Left renal pelvis (tissue), 4 donors: ENCODE data around the gene CAMSAP2. TPM values are rescaled to one million over a fixed set of nuclear protein-coding genes. Genes with fewer than 3 reads are reported as not detected.
A peak's percentile ranks its signal among the peaks of the same experiment; 100 is the strongest.
"Not testable (repeated sequence)": the region's sequence is repeated elsewhere in the genome, so short reads cannot be mapped to it uniquely, and the experiment has no call there.

ENCODE experiments used
- DNase-seq, 4 donors: peaks; one replicate each; pipeline ENCODE4 v3.0.0-alpha.2; 2013; ENCODE audit warnings: low read depth in 4 of 4, low spot score in 3 of 4
- polyA plus RNA-seq, 4 donors: library from polyadenylated mRNA; unstranded; fragments of 120-200 nt; gene quantifications; one replicate each; pipeline ENCODE4 v1.2.1, GENCODE V29; 2013; ENCODE audit not compliant: insufficient read length in 4 of 4

Gene CAMSAP2
- polyA plus RNA-seq, 4 donors: 35.6 to 47.8 (median 38.4) TPM

DNA sequence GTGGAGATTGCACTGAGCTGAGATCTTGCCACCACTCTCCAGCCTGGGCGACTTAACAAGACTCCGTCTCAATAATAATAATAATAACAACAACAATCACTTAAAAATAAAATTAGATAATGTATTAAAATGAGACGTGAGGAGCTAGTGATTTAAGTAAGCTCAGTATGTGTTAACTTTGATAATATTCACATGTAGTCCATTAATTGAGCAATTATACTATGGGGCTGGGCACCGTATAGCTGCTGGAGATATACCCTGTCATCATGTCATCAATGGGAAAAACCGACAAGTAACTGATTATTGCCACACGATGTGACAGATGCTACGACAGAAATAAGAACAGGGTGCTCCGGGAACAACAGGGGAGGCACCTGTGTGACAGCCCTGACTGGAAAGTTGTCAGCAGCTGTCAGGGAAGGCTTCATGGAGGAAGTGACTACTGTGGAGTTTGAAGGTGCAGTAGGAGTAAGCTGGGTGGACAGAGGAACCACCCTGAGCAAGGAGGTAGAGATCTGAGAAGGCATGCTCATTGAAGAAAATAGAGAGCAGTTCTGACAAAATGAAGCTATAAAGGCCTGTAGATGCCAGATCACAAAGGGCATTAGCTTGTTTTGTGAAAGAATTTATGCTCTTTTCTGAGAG lies 924 bp upstream of the CAMSAP2 start:
- DNase-seq: no peak

DNA sequence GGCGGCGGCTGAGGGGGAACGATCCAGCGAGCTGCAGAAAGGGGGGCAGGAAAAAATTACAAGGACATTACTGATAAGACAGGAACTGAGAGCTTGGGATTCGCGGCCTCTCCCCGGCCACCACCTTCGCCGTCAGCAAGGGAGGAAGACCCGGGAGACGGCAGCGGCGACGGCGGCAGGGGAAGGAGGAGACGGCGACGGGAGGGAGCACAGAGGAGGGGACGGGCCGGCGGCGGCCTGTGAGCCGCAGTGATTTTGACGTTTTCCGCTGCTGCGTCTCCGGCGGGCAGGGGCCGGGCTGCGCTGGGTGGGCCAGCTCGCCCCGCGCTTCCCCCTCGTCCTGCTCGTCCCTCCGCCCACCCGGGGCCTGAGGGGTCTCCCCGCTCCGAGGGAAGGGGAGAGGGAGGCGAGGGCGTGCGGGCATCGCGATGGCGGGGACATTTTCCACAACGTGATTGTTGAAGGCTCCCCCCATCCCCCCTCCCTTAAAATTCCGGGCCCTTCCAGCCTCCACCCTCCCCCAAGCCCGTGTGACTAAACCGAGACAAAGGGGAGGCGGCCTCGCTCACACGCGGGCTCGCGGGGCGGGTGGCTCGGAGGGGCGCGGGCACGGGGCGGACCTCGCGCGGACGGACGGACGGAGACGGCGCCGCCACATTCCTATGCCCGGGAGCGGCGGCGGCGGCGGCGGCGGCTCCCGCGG lies 407 bp downstream of the CAMSAP2 start:
- peak; percentile 67 to 73 (median 69) for DNase-seq

DNA sequence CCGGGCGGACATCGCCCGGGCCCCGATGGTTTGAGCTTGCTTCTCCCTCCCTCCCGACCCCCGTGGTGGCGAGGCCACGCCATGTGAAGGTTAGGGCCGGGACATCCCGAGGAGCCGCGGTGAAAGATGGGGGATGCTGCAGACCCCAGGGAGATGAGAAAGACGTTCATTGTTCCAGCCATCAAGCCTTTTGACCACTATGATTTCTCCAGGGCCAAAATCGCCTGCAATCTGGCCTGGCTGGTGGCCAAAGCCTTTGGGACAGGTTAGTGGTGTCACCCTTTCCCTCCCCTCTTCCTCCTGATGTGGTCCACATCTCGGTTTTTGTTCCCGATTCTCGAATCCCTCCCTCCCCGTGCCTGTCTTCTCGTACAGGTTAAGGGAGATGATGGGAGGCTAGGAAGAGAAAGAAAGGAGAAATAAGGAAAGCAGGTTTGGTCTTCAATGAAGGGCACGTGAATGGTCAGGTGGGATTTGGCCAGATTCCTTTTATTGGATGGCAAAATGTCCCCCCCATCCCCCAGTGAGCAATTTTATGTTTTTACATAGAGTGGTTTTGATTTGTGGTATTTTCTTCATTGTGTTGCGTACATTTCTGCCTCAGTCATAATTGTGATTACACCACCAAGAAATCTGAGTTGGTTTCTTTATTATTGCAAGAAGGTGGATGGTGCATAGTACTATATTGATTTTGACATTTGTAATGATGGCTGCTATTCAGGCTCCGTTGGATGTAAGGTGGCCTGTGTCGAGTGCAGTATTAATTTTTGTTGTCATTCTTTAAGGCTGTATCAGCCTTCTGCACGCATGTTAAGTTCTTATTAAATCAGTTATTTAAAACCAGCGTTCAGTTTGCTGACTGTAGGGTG lies 1.2 kb downstream of the CAMSAP2 start:
- peak in 2 of 4 donors; percentile 18 to 31 for DNase-seq

DNA sequence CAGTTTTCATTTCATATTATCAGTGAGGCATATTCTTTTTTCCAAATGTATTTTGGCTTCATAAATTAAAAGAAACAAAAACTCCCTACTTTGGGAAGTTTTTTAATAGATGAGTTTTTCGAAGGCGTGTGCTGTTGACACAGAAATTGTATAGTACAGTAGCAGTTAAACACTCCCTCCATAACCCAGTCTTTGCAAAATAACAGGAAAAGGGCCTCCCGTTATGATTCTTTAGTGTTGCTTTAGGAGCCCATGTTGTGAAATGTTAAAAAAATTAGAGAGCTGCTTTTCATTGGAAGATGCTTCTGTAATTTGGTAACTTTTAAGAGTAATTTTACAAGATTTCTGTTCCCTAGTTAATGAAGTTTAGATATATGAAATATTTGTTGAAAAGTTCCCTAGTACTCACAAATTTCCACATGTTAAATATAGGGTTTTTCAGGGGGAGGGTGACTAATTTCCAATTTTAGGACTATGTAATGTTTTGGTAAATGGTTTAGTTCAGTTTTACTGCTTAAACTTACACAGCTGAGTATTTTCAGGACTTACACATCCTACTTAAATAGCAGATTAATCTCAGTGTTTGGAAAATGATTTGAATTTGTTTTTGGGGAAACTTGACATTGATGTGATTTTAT lies 2.0 kb downstream of the CAMSAP2 start:
- no peak for DNase-seq

DNA sequence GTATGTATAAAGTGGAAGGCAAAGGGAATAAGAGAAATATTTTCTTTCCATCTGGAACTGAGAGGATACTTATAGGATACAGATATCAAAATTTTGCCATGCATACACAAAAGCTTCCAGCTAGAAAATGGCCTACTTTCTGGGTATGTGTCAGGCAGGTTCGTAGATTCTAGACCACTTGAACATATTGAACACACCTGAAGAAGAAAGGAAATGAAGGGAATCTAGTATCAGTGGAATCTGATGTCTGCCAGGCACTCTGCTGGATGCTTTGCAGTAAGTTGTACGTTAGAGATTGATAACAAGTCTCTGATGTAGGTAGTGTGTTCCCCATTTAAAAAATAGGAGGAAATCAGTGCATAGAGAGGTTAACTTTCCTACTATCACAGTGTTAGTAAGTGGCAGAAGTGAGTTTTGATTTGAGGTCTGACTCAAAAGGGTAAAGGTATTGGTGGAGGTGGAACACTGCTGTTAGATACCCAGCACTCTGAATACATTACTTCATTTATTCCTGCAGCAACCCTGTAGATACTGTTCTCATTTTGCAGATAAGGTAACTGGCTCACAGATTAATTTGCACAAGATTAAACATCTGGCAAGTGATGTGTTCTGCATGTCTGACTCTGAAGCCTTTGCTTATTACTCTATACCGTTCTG lies 3.0 kb downstream of the CAMSAP2 start:
- no peak for DNase-seq

DNA sequence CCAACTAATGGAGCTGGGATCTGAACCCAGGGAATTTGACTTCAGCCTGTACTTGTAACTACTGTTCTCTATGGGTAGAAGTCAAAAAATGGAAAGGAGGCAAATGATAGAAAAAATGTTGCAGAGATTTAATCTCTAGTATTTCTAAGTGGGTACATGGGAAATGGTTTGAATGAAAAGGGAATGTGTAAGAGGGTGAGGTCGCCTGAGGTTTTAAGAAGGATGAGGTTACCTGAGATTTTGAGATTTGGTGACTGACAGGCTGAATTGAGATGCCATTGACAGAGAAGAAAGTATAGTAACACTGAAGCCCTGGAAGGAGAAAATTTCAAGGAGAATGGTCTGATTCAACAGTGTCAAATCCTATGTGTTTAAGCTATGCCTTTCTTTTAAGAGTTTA lies 5.5 kb downstream of the CAMSAP2 start:
- DNase-seq: no peak

DNA sequence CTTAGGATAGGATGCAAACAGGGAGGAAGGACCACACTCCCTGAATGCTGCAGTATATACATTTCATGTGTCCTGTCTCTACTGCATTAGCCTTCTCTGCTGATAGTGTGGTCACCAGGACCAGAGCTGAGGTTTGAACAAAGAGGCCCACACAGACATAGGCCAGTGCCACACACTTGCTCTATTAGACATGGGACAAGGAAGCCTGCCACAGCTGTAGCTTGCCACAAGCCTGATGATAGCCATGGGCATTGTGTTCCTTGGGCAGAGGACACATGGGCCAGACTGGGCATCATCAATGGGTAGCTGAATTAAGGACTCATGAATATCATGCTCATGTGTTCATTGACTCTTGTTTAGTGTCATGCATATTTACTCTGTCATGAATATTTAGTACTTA lies 10.4 kb downstream of the CAMSAP2 start:
- DNase-seq: no peak

DNA sequence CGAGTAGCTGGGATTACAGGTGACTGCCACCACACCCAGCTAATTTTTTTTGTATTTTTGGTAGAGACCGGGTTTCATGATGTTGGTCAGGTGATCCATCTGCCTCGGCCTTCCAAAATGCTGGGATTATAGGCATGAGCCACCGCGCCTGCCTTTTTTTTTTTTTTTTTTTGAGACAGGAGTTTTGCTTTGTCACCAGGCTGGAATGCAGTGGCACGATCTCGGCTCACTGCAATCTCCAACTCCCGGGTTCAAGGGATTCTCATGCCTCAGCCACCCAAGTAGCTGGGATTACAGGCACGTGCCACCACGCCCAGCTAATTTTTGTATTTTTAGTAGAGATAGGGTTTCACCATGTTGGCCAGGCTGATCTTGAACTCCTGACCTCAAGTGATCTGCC lies 12.1 kb downstream of the CAMSAP2 start:
- not testable (repeated sequence) for DNase-seq

DNA sequence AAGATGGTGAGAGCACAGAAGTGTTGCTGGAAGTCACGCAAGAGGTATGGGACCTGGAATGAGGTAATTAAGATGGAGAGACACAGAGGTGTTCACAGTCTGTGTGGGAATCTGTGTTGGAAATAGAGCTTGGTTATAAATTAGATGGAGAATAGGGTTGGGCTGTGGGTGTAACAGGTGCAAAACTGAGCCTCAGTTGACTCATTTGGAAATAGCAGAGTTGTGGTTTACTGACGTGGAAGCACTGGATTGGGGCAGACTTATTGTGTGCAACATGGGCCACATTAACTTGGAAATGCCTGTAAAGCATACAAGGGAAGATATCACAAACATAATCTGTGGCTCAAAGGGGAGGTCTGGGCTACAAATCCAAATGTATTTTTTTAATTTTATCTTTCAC lies 13.0 kb downstream of the CAMSAP2 start:
- no peak for DNase-seq

DNA sequence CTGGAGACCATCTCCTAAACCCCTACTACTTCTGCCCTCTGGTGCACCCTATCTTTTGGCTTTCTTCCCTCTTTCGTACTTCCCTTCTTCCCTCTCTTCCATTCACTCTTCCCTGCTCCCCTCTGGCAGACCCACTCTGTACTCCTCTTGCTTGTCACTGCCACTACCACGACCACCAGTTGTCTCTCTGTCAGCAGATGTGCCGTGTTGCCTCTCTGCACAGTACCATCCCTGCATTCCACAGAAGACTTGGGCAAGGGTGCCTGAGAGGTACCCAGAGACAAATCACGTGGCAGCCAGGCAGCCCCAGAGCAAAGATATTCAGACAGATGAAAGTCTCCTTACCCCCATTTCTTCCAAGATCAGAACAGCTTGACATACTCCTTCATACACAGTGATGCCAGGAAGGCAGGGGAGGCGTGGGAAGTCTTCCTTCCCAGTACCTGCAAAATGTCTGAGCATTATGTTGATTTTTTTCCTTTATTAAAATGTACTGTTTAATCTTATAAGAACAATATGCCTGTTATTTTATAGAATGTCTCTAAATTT lies 15.0 kb downstream of the CAMSAP2 start:
- no peak for DNase-seq

DNA sequence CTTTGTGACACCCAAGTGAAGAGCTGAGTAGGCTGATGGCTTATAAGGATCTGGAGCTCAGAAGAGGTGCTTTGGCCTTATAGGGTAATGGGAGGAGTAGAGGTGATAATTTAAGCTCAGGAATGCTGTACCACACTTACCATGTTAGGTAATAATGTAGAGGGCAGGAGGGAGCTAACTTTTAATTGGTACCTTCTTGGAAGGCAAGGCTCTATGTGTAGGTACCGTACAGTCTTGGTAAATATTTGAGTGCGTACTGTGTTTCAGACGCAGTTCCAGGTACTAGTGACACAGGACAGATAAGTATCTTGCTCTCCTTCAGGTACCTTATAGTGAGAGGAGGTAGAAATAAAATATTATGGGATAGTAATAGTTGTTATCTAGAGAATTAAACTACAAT lies 16.8 kb downstream of the CAMSAP2 start:
- DNase-seq: no peak

DNA sequence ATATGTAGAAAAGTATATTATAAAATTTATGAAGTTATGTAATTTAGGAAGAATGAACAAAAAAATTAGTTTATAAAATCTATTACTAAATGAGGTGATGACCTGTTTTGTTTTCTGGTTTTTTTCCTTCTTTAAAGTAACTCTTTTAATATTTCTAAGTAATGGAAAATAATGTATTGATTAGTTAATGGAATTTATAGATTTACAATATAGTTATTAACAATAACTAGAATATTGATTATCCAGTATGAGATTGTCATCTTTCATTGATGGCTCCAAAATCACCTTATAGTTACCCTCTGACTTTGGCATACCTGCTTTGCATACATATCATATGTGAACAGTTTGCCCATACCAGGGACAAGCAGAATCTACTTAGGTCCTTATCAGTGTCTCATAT lies 23.4 kb downstream of the CAMSAP2 start:
- DNase-seq: no peak

DNA sequence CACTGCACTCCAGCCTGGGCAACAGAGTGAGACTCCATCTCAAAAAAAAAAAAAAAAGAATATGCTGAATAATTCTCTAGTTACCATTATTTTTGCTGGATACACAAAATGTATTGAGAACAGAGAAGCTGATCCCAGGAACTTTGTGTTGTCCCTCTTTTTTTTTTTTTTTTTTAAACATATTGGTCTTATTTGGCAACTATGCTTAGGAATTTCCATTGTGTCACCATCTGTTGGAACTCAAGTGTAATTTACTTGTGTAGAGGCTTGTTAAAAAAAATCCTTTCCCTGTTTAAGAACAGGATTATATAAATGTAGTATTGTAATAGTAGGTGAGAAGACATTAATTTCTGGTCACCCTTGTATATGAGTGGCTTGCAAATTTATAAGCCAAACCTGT lies 28.6 kb downstream of the CAMSAP2 start:
- no peak for DNase-seq

DNA sequence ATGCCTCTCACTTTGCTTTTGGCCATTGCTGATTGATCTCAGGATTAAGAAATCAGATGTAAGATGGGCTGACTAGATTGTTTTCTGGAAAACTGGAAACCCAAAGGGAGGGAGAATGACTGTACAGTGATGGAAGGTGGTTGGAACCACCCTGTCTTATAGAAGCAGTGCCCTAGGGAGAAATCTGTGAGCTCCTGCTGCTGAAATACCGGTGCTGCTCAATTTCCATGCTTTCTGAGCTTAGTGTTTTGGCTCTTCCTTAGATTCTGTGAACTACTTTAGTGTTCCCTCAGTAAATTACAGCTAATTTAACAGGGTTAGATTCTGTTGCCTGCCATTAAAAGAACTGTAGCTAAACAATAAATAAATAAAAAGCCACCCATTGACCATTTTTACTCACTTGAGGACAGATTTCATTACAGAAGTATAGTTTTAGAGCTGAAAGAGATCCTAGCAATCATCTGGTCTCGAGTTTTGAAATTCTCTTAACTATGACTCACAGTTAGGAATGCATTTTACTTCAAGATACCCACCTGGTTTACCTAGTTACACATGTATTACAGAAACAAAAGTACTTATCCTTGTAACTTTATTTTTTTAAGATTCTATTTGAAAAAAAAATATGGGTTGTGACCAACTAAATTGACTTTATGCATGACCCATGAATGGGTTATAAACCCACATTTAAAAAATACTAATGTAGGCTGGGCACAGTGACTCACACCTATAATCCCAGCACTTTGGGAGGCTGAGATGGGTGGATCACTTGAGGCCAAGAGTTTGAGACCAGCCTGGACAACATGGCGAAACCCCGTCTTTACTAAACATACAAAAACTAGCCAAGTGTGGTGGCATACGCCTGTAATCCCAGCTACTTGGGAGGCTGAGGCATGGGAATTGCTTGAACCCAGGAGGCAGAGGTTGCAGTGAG lies 33.2 kb downstream of the CAMSAP2 start:
- no peak for DNase-seq

DNA sequence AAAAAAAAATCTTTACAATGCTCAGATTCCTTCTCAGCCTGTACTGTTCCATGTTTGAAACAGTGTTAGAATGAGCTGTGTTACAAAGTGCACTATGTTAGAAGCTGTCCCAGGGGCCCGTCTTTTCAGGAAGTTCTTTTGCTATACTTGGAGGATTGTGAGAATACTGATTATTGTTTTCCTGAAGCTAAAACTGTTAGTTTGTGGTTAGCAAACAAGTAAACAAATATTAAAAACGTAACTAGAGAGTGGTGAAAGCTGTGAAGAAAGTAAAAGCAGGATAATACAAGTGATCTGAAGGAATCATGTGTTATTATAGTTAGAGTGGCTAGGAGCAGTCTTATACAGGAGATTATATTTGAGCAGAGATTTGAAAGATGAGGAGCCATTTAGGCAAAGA lies 35.6 kb downstream of the CAMSAP2 start:
- no peak for DNase-seq

DNA sequence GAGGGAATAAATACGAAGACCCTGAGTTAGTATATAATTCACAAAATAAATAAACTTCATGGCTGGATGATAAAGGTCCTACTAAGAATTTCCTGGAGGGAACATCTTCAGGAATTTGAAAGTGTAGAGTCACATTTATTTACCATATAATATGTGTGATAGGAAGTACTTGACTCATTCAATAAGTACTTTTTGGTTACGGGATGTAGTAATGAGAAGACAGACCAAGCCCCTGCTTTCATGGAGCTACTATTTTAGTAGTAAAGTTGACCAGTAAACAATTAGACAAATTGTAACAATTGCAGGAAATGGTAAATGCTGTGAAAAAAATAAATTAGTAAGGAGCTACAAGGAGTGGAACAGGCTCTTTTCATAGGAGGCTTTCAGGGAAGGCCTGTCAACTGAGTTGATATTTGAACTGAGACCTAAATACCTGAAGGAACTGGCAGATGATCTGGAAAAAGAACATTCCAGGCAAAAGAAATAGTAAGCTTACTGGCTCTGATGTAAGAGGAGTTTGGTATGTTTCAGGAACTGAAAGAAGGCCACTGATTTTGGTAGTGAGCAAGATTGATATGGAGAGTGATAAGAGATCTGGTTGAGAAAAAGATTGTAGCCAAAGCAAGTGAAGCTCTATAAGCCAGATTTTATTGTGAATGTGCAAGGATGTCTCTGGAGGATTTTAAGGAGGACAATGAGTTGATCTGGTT lies 36.2 kb downstream of the CAMSAP2 start:
- no peak for DNase-seq

DNA sequence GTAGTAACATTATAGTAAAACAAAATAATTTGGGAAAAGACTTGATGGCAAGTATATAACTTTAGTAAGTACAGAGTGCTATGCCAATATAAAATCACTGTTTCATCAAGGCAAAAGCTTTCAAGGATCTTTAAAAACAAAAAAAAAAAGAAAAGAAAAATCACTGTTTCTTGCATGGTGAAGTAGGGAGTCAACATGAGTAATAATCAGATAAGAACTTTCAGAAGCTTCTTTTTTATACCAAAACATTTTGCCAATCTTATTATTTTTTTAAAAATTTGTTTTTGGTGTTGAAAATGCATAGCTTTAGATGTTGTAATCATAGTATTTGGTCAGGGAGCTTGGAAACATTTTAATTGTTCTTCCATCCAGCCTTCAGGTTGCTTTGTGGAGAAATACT lies 37.2 kb downstream of the CAMSAP2 start:
- DNase-seq: no peak

DNA sequence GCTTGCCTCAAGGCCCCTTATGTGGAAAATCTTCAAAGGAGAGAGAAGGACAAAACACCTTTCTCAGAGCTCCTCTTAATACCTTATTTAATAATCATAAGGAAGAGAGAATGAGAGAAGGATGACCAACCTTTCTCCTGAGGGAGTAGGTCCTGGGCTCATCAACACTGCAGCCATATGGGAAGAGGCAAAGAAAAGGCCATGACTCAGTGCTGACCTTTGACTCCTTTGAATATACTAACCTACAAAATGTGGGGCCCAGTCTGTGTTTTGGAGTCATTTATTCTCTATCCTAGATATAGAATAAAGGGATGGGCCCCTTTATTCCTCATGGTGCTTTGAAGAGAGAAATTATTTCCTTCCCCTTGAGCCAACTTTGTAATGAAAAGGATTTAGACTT lies 38.3 kb downstream of the CAMSAP2 start:
- DNase-seq: no peak

DNA sequence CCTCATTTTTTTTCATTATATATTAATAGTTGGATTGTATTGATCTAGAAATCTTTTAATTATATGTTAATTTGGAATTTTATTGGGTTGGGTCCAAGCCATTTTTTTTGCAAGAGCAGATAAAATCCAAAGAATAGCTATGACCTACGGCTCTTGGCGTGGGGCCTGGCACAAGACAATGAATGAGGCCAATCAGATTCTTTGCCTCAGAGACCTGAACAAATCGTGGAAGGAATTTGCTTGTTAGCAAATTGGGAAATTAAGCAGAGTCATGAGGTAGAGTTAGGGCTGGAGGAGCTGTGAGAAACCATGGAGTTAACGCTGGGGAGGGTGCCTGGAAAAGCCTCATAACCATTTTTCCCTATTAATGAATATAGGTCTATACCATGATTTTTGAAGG lies 40.1 kb downstream of the CAMSAP2 start:
- no peak for DNase-seq
